Uterus (tissue), 4 donors: Measurements from ENCODE around the gene SH2B2. TPM values are rescaled to one million over a fixed set of nuclear protein-coding genes. Genes with fewer than 3 reads are reported as not detected.

Source experiments
- DNase-seq, 2 donors: peaks; one replicate each; pipeline ENCODE4 v3.0.0-alpha.2; 2019 to 2020
- H3K27ac ChIP-seq, 2 donors: fragments of 200-600 bp; sonication (generic); 1 replicate in 1 of 2; 2 replicates in 1 of 2; pipeline ENCODE4 v1.5.1; 2016 to 2018
- H3K27me3 ChIP-seq, 2 donors: fragments of 200-600 bp; sonication (generic); one replicate each; pipeline ENCODE4 v1.5.1; 2018 to 2019; ENCODE audit warnings: control low read depth in 1 of 2
- H3K36me3 ChIP-seq, 2 donors: fragments of 200-600 bp; sonication (generic); one replicate each; pipeline ENCODE4 v1.5.1; 2019; ENCODE audit warnings: control low read depth in 1 of 2
- H3K4me1 ChIP-seq, 2 donors: fragments of 200-600 bp; sonication (generic); one replicate each; pipeline ENCODE4 v1.5.1; 2018 to 2019; ENCODE audit warnings: control low read depth in 1 of 2
- H3K4me3 ChIP-seq, 2 donors: fragments of 200-600 bp; sonication (generic); 1 replicate in 1 of 2; 2 replicates in 1 of 2; pipeline ENCODE4 v1.5.1; 2018 to 2019; ENCODE audit warnings: mild to moderate bottlenecking in 1 of 2
- H3K9me3 ChIP-seq, 2 donors: fragments of 200-600 bp; sonication (generic); one replicate each; pipeline ENCODE4 v1.5.1; 2019; ENCODE audit warnings: control low read depth in 1 of 2
- POLR2A ChIP-seq, 2 donors: fragments of 450-650 bp; IDR thresholded peaks; one replicate each; pipeline ENCODE4 v1.6.1; 2016; ENCODE audit warnings: antibody characterized with exemption in 2 of 2, mild to moderate bottlenecking in 1 of 2, moderate library complexity in 1 of 2
- intact Hi-C: fragments of 100-400 bp; cut with DNase I; formaldehyde crosslinking; loops from one replicate; pipeline ENCODE4 v1.15.1; 2023; ENCODE audit warnings: low total_unique reads
- total RNA-seq, 4 donors: library from RNA; depleted of rRNA in 3 of 4; stranded (reverse); fragments of >200 nt in 3 of 4; gene quantifications; one replicate each; pipeline versions ENCODE4 v1.1.0 to v1.2.4, GENCODE V29; 2014 to 2023
- TF ChIP-seq, protein P1 (sequence below), 4 experiments: fragments of 200-600 bp in 2 of 4; fragments of 450-650 bp in 2 of 4; sonication (generic) in 2 of 4; IDR thresholded peaks; one replicate each; pipeline ENCODE4 v1.5.1; 2016 to 2019; ENCODE audit warnings: antibody characterized with exemption in 4 of 4, mild to moderate bottlenecking in 2 of 4, moderate library complexity in 1 of 4
- donor health status: DM: yes; HTN: yes; CAD: no.

The SH2B2 gene
- total RNA-seq, 4 donors from 2014 or later, result 0.77 to 13.8 (median 9.4) TPM; not detected in 1

DNA sequence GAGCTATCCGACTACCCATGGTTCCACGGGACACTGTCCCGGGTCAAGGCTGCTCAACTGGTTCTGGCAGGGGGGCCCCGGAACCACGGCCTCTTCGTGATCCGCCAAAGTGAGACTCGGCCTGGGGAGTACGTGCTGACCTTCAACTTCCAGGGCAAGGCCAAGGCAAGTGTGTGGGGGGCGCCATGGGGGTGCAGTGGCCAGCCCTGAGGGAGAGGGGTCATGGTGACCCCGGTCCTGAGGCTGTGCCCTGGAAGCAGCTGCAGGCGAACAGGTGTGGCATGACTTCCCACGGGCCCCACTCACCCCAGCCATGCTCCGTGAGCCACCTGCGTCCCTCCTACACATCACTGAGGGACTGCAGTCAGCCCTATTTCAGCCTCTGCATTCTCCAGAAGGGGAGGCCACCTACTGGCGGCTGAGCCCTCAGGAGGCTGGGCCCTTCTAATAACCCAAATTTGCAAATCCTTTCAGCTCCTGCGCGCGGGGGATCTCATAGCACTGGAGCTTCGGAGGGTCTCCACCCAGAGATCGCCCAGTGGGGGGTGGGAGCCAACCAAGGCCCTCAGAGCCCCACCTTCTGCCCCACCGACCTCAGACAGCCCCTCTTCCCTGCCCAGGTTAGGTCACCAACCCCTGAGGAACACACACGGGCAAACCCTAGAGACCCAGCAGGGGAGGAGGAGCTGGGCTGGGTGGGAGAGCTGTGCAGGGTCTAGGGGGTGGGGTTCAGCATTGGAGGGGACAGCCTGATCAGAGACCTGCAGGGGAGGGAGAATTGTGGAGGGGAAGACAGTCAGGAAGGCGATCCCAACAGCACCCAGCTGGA lies 30.8 kb downstream of the SH2B2 start:
- no peaks in the 10 kb centered on the region for H3K9me3 ChIP-seq
- no peak for TF ChIP-seq POLR2A (IDR thresholded peaks at IDR 0.05)
- TF ChIP-seq, protein P1, sequence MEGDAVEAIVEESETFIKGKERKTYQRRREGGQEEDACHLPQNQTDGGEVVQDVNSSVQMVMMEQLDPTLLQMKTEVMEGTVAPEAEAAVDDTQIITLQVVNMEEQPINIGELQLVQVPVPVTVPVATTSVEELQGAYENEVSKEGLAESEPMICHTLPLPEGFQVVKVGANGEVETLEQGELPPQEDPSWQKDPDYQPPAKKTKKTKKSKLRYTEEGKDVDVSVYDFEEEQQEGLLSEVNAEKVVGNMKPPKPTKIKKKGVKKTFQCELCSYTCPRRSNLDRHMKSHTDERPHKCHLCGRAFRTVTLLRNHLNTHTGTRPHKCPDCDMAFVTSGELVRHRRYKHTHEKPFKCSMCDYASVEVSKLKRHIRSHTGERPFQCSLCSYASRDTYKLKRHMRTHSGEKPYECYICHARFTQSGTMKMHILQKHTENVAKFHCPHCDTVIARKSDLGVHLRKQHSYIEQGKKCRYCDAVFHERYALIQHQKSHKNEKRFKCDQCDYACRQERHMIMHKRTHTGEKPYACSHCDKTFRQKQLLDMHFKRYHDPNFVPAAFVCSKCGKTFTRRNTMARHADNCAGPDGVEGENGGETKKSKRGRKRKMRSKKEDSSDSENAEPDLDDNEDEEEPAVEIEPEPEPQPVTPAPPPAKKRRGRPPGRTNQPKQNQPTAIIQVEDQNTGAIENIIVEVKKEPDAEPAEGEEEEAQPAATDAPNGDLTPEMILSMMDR (IDR thresholded peaks at IDR 0.05), result no peak
- H3K36me3 ChIP-seq, result no peaks in the 10 kb centered on the region
- no peak overlapping the region for H3K27ac ChIP-seq
- intact Hi-C loops, result no loop called here
- DNase-seq, result no peak
- H3K27me3 ChIP-seq, result no peaks in the 10 kb centered on the region
- no peak overlapping the region for H3K4me3 ChIP-seq
- no peaks in the 10 kb centered on the region for H3K4me1 ChIP-seq

DNA sequence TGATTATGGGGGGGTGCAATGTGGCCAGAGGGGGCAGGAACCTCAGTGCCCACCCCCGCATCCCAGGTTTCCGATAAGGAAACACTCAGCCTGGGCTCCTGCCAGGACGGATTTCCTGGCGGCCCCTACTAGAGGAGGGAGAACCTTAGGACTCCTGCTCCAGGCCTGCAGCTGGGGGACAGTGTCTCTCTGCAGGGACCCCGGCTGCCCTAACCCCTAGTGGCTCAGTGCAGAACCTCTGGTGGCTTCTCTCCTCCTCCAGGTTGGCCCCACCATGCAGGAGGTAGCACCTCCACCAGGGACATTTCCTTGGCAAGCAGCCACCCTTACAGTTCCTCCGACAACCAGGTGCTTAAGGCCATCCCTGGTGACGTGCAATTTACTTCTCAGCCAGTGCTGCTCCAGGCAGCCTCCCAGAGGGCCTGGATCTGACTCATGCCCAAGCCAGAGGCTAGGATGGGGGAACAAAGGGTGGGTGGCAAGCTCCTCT lies 31.9 kb downstream of the SH2B2 start:
- intact Hi-C loops, result no loop called here
- H3K36me3 ChIP-seq, result no peaks in the 10 kb centered on the region
- no peak overlapping the region for H3K4me3 ChIP-seq
- H3K27ac ChIP-seq, result no peak overlapping the region
- no peaks in the 10 kb centered on the region for H3K4me1 ChIP-seq
- DNase-seq, result no peak
- no peaks in the 10 kb centered on the region for H3K27me3 ChIP-seq
- TF ChIP-seq, protein P1 (IDR thresholded peaks at IDR 0.05), result no peak
- TF ChIP-seq POLR2A (IDR thresholded peaks at IDR 0.05), result no peak
- no peaks in the 10 kb centered on the region for H3K9me3 ChIP-seq

DNA sequence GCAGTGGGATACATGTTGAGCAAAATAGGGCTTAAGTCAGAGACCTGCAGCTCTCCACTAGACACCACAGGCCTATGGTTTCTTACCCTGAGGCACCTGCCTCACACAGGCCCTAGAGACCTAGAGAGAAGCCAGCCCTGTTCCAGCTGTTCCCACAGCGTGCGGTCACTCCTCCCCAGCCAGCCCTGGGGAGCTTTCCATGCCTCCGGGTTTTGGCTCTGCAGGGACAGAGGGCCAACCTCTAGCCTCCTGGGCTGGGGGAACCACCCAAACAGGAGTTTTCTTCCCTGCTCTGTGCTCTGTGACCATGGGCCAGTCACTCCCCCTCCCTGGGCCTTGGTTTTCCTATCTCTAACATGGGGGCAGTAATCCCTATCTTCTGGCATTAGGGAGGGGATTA lies 33.0 kb downstream of the SH2B2 start:
- Histone ChIP-seq H3K9me3 (no peaks in the 10 kb centered on the region), H3K27me3 (no peaks in the 10 kb centered on the region), H3K27ac (no peak overlapping the region), H3K36me3 (no peaks in the 10 kb centered on the region), H3K4me3 (no peak overlapping the region), H3K4me1 (no peaks in the 10 kb centered on the region)
- DNase-seq, result no peak
- intact Hi-C loops, result no loop called here
- TF ChIP-seq POLR2A (IDR thresholded peaks at IDR 0.05), result no peak
- TF ChIP-seq, protein P1 (IDR thresholded peaks at IDR 0.05), result no peak

DNA sequence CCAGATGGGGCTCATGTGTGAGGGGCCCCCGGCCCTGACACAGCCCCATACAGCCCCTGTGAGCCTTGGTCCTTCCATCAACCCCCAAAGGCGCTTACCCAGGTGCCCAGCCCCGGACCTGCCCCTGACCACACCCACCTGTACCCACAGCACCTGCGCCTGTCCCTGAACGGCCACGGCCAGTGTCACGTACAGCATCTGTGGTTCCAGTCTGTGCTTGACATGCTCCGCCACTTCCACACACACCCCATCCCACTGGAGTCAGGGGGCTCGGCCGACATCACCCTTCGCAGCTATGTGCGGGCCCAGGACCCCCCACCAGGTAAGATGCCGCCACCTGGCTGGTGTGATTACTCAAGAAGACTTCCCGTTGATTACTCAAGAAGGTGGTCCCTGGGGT lies 33.5 kb downstream of the SH2B2 start:
- H3K9me3 ChIP-seq, result no peaks in the 10 kb centered on the region
- H3K4me1 ChIP-seq, result no peaks in the 10 kb centered on the region
- no peaks in the 10 kb centered on the region for H3K27me3 ChIP-seq
- no peak for DNase-seq
- no peaks in the 10 kb centered on the region for H3K36me3 ChIP-seq
- TF ChIP-seq, protein P1 (IDR thresholded peaks at IDR 0.05), result no peak
- no peak for TF ChIP-seq POLR2A (IDR thresholded peaks at IDR 0.05)
- H3K27ac ChIP-seq, result no peak overlapping the region
- no peak overlapping the region for H3K4me3 ChIP-seq
- intact Hi-C loops, result no loop called here

DNA sequence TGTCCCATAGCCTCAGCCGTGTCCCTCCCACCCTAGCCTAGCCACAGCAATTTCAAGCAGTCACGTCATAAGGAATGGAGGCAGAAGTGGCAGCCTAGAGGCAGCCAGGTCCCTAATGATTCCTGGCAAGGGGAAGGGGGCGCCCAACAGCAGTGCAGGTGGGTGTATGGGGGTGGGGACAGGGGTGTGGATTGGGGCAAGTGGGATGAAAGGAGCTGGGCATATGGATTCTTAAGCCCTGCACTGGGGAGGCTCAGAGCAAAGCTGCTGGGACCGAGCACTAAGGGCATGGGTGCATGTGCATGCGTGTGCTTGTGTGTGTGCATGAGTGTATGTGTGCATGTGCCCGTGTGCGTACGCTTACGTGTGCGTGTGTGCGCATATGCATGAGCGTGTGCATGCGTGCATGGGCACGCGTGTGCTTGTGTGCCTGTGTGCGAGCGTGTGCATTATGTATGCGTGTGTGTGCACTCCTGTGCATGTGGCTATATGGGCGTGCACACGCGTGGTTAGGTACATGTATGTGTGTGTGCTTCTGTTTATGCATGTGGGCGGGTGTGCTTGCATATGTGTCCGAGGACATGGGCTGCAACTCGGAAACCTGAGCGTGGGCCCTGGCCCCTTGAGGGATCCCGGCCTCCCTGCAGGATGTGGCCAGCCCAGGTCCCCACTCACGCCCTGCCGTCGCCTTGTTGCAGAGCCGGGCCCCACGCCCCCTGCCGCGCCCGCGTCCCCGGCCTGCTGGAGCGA lies 34.1 kb downstream of the SH2B2 start:
- Histone ChIP-seq H3K9me3 (no peaks in the 10 kb centered on the region), H3K27me3 (no peaks in the 10 kb centered on the region), H3K4me1 (no peaks in the 10 kb centered on the region), H3K36me3 (no peaks in the 10 kb centered on the region), H3K4me3 (no peak overlapping the region), H3K27ac (no peak overlapping the region)
- intact Hi-C loops, result no loop called here
- TF ChIP-seq POLR2A (IDR thresholded peaks at IDR 0.05), result no peak
- TF ChIP-seq, protein P1 (IDR thresholded peaks at IDR 0.05), result no peak
- no peak for DNase-seq
